Cardiac fibroblast (primary cell): ENCODE data around the gene IGFBP6.

Source experiments
- DNase-seq, 2 donors: peaks; one replicate each; pipeline versions ENCODE4 v3.0.0 to v3.0.0-alpha.2; 2010; ENCODE audit warnings: low read depth in 2 of 2
- H3K4me3 ChIP-seq, 2 donors: replicated peaks in 1 of 2; 1 replicate in 1 of 2; 2 replicates in 1 of 2; pipeline ENCODE4 v1.5.1; 2011; ENCODE audit warnings: low read depth in 2 of 2, low read length in 2 of 2, mild to moderate bottlenecking in 2 of 2, moderate library complexity in 1 of 2
- TF ChIP-seq, protein P1 (sequence below): IDR thresholded peaks from one replicate; pipeline ENCODE4 v1.5.1; 2011; ENCODE audit warnings: low read depth, mild to moderate bottlenecking, low read length, inconsistent platforms

Gene IGFBP6

DNA sequence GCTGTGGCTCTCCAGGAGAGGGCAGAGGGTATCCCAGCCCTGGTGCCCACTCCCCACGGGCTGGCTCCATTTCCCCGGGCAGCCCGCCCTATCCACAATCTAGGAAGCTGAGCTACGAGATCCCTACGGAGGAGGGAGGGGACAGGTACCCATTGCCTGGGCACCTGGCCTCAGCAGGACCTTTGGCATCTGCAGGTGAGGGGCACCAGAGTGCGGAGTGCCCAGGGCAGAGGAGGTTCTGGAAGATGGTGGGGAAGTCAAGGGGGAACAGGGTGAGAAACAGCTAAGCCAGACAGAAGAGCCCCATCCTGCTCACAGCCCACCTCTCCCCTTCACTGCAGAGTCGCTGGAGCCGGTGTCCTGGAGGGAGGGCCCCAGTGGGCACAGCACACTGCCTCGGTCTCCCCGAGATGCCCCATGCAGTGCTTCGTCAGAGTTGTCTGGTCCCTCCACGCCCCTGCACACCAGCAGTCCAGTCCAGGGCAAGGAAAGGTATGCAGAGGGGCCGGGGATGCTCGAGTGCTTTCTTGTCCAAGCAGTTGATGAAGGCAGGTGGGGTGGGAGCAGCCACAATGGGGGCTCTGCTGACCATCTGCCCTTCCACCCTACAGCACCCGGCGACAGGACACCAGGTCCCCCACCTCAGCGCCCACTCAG is 37.3 kb upstream of the IGFBP6 start:
- H3K4me3 ChIP-seq = no peak overlapping the region
- no peak for DNase-seq
- TF ChIP-seq, protein P1, sequence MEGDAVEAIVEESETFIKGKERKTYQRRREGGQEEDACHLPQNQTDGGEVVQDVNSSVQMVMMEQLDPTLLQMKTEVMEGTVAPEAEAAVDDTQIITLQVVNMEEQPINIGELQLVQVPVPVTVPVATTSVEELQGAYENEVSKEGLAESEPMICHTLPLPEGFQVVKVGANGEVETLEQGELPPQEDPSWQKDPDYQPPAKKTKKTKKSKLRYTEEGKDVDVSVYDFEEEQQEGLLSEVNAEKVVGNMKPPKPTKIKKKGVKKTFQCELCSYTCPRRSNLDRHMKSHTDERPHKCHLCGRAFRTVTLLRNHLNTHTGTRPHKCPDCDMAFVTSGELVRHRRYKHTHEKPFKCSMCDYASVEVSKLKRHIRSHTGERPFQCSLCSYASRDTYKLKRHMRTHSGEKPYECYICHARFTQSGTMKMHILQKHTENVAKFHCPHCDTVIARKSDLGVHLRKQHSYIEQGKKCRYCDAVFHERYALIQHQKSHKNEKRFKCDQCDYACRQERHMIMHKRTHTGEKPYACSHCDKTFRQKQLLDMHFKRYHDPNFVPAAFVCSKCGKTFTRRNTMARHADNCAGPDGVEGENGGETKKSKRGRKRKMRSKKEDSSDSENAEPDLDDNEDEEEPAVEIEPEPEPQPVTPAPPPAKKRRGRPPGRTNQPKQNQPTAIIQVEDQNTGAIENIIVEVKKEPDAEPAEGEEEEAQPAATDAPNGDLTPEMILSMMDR = no peak

DNA sequence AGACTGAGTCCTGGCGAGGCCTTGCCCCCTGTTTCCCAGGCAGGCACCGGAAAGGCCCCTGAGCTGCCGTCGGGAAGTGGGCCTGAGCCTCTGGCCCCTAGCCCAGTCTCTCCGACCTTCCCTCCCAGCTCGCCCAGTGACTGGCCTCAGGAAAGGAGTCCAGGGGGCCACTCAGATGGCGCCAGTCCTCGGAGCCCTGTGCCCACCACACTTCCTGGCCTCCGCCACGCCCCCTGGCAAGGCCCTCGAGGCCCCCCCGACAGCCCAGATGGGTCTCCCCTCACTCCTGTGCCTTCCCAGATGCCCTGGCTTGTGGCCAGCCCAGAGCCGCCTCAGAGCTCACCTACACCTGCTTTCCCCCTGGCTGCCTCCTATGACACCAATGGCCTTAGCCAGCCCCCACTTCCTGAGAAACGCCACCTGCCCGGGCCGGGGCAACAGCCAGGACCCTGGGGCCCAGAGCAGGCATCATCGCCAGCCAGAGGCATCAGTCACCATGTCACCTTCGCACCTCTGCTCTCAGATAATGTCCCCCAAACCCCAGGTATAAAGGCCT is 36.7 kb upstream of the IGFBP6 start:
- no peak for DNase-seq
- TF ChIP-seq, protein P1 = no peak
- H3K4me3 ChIP-seq = no peak overlapping the region

DNA sequence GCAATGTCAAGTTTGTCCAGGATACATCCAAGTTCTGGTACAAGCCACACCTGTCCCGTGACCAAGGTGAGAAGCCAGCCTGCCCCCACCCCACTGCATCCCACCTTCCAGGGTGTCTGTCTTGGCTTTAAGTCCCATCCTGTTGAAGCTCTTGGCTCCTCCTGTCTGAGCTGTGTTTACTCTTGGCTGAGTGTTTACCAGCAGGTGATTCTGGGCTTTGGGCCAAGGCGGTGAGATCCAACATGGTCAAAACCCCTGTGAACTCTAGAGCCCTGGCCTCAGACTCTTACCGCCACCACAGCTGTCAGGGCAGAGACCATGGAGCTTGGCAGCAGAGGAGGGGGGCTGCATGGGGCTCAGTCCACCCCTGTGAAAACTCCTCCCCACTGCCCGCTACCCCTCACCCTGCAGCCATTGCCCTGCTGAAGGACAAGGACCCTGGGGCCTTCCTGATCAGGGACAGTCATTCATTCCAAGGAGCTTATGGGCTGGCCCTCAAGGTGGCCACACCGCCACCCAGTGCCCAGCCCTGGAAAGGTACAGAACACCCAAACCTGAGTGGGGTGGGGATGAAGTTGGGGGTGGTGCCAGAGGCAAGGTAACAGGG is 36.0 kb upstream of the IGFBP6 start:
- DNase-seq = no peak
- TF ChIP-seq, protein P1 = peak; percentile 15
- H3K4me3 ChIP-seq = no peak overlapping the region

DNA sequence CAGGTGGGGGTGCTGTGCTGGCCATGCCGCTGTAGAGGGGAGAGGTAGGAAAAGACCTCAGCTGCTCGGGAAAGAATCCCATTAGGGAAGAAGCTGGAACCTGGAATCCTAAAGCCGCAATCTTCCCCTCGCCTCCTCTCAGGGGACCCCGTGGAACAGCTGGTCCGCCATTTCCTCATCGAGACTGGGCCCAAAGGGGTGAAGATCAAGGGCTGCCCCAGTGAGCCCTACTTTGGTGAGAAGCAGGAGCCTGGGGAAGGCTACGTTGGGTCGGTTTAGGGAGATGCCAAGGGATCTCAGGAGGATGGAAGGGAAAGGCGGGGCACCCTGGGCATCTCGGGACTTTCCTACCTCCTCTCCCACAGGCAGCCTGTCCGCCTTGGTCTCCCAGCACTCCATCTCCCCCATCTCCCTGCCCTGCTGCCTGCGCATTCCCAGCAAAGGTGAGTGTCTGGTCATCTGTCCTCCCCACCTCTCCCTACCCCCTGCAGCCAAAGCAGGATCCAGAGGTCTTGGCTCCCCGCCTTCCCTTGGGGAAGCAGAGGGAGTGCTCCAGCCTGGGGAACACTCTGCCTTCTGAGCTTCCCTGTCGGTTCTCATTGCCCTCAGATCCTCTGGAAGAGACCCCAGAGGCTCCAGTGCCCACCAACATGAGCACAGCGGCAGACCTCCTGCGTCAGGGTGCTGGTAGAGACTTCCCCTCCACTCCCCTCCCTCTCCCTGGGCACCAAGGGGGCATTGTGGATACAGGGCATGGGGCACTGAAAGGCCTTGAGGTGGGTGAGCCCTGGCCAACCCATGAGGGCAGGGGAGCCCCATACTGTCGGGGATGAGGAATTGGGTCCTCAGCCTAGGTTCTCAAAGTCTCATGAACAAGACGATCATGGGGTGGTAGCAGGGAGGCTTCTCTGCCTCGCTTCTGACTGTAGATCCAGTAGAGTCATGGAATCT is 35.2 kb upstream of the IGFBP6 start:
- TF ChIP-seq, protein P1 = no peak
- no peak overlapping the region for H3K4me3 ChIP-seq
- no peak for DNase-seq

DNA sequence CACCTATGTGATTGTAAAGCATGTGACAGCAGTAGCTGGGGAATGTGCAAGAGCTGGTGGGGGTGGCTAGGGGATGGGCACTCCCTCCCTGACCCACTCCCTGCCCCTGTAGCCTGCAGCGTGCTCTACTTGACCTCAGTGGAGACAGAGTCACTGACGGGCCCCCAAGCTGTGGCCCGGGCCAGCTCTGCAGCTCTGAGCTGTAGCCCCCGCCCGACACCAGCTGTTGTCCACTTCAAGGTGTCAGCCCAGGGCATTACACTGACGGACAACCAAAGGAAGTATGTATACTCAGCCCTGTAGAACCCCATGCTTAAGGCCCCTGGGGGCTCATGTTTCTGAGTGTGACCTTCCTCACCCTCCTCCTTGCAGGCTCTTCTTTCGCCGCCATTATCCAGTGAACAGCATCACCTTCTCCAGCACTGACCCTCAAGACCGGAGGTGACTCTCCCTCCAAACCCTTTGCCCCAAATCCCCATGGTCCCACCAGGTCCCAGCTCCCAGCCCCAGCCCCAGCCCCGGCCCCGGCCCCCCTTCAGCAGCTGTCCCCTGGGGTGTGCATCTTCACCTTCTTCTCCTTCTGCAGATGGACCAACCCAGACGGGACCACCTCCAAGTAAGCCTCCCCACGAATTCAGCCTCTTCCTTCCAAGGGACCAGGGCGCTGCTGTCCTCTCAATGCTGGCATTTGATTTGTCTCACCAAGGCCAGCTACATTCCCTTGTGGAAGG is 34.3 kb upstream of the IGFBP6 start:
- TF ChIP-seq, protein P1 = no peak
- no peak for DNase-seq
- no peak overlapping the region for H3K4me3 ChIP-seq
